HCT116 (cell line): Measurements from ENCODE around the gene SKA2. TPM values are rescaled to one million over a fixed set of nuclear protein-coding genes. Genes with fewer than 3 reads are reported as not detected.

Experiments used
- ATAC-seq: fragments of 200-7000 bp; cut with Tn5 transposase; 2 replicates; pipeline ENCODE4 v1.9.1; 2020; ENCODE audit warnings: mild to moderate bottlenecking, moderate library complexity
- BruUV-seq: library from RNA; stranded (reverse); fragments of 400-500 nt; replicated peaks from 2 replicates; lab custom pipeline; 2021; lab: Mats Ljungman, UMichigan
- CTCF ChIA-PET: fragments of 300-600 bp; sonication (Branson Sonifier 250); formaldehyde crosslinking; loops from one replicate; lab custom pipeline; 2021; ENCODE audit warnings: antibody characterized with exemption; lab: Charles Lee
- POLR2A ChIA-PET: fragments of 300-600, 350-600 bp; sonication (Branson Sonifier 250); formaldehyde crosslinking; loops from one replicate; lab custom pipeline; 2021; ENCODE audit warnings: antibody characterized with exemption; lab: Charles Lee
- RAD21 ChIA-PET, 2 experiments: fragments of 300-600 bp; sonication (Branson Sonifier 250); formaldehyde crosslinking; loops; one replicate each; lab custom pipeline; 2023; ENCODE audit warnings: low total read pairs in 2 of 2; ENCODE audit not compliant: uncharacterized antibody in 2 of 2, unreplicated experiment in 2 of 2, low non-redundant PET in 1 of 2; lab: Charles Lee
- DNase-seq: peaks from one replicate; pipeline ENCODE4 v3.0.0-alpha.2; 2010; ENCODE audit warnings: low read depth, low spot score
- H2AFZ ChIP-seq: fragments of 200-600 bp; shearing (Covaris generic), sonication (generic); 2 replicates; pipeline ENCODE4 v1.6.1; 2017; ENCODE audit warnings: low read depth, mixed run types, mixed read lengths, antibody characterized with exemption, low read length; ENCODE audit not compliant: poor library complexity, severe bottlenecking
- H3K27ac ChIP-seq: 2 replicates; pipeline ENCODE4 v1.5.1; 2012; ENCODE audit warnings: low read depth, low read length
- H3K27me3 ChIP-seq: fragments of 200-600 bp; sonication (generic); 2 replicates; pipeline ENCODE4 v1.6.1; 2016; ENCODE audit warnings: mixed run types, low read length, mixed read lengths; ENCODE audit not compliant: insufficient read depth
- H3K36me3 ChIP-seq, 2 experiments: fragments of 200-500 bp in 1 of 2; fragments of 200-600 bp in 1 of 2; sonication (Bioruptor generic) in 1 of 2; sonication (generic) in 1 of 2; 2 replicates each; pipeline versions ENCODE4 v1.5.1 to v1.6.1; 2014 to 2016; ENCODE audit warnings: low read length in 2 of 2, inconsistent platforms in 1 of 2, mixed read lengths in 1 of 2, mixed run types in 1 of 2; ENCODE audit not compliant: insufficient read depth in 2 of 2, control insufficient read depth in 1 of 2
- H3K4me1 ChIP-seq, 2 experiments: fragments of 200-600 bp in 1 of 2; sonication (generic) in 1 of 2; 2 replicates each; pipeline versions ENCODE4 v1.5.1 to v1.6.1; 2012 to 2017; ENCODE audit warnings: low read length in 2 of 2, inconsistent platforms in 1 of 2, mild to moderate bottlenecking in 1 of 2, mixed read lengths in 1 of 2, mixed run types in 1 of 2, moderate library complexity in 1 of 2; ENCODE audit not compliant: insufficient read depth in 2 of 2, control insufficient read depth in 1 of 2
- H3K4me2 ChIP-seq: fragments of 200-600 bp; sonication (generic); 2 replicates; pipeline ENCODE4 v1.6.1; 2017; ENCODE audit warnings: mixed run types, low read length, mixed read lengths
- H3K4me3 ChIP-seq, 2 experiments: fragments of 200-600 bp in 1 of 2; sonication (generic) in 1 of 2; replicated peaks in 1 of 2; 2 replicates each; pipeline ENCODE4 v1.5.1; 2011 to 2016; ENCODE audit warnings: low read length in 2 of 2, control low read depth in 1 of 2, low read depth in 1 of 2, mild to moderate bottlenecking in 1 of 2, mixed read lengths in 1 of 2, mixed run types in 1 of 2
- H3K79me2 ChIP-seq: fragments of 200-600 bp; sonication (generic); 2 replicates; pipeline ENCODE4 v1.6.1; 2017; ENCODE audit warnings: mild to moderate bottlenecking, mixed run types, low read length, moderate library complexity, mixed read lengths; ENCODE audit not compliant: insufficient read depth
- H3K9ac ChIP-seq: fragments of 200-600 bp; sonication (generic); 2 replicates; pipeline ENCODE4 v1.6.1; 2016; ENCODE audit warnings: low read length, mixed read lengths
- H3K9me2 ChIP-seq: fragments of 200-600 bp; sonication (generic), shearing (Covaris generic); 2 replicates; pipeline ENCODE4 v1.6.1; 2017; ENCODE audit warnings: mixed run types, mild to moderate bottlenecking, moderate library complexity; ENCODE audit not compliant: insufficient read depth
- H3K9me3 ChIP-seq, 2 experiments: fragments of 200-500 bp in 1 of 2; fragments of 200-600 bp in 1 of 2; sonication (Bioruptor generic) in 1 of 2; sonication (generic) in 1 of 2; 2 replicates each; pipeline ENCODE4 v1.6.1; 2014 to 2017; ENCODE audit warnings: low read length in 2 of 2, mixed read lengths in 2 of 2, inconsistent platforms in 1 of 2, low read depth in 1 of 2, mild to moderate bottlenecking in 1 of 2, mixed run types in 1 of 2, moderate library complexity in 1 of 2; ENCODE audit not compliant: control insufficient read depth in 1 of 2, insufficient read depth in 1 of 2
- H4K20me1 ChIP-seq: fragments of 200-600 bp; sonication (generic), shearing (Covaris generic); 2 replicates; pipeline ENCODE4 v1.6.1; 2017; ENCODE audit warnings: mixed run types, mild to moderate bottlenecking, moderate library complexity; ENCODE audit not compliant: insufficient read depth
- ATF3 ChIP-seq: IDR thresholded peaks from 2 replicates; pipeline ENCODE4 v1.6.1; 2012
- CEBPB ChIP-seq: IDR thresholded peaks from 2 replicates; pipeline ENCODE4 v1.6.1; 2012; ENCODE audit warnings: low read depth
- EGR1 ChIP-seq: IDR thresholded peaks from 2 replicates; pipeline ENCODE4 v1.6.1; 2012; ENCODE audit warnings: low read depth
- ELF1 ChIP-seq: IDR thresholded peaks from 2 replicates; pipeline ENCODE4 v1.6.1; 2012; ENCODE audit warnings: low read depth, borderline replicate concordance
- EZH2 ChIP-seq: fragments of 200-600 bp; sonication (generic); IDR thresholded peaks from 2 replicates; pipeline ENCODE4 v1.6.1; 2017; ENCODE audit warnings: antibody characterized with exemption, mixed run types
- EZH2phosphoT487 ChIP-seq: fragments of 200-600 bp; IDR thresholded peaks from 2 replicates; pipeline ENCODE4 v1.6.1; 2018; ENCODE audit warnings: antibody characterized with exemption, borderline replicate concordance
- FOSL1 ChIP-seq: IDR thresholded peaks from 2 replicates; pipeline ENCODE4 v1.6.1; 2012; ENCODE audit warnings: low read depth
- JUND ChIP-seq: IDR thresholded peaks from 2 replicates; pipeline ENCODE4 v1.6.1; 2012
- POLR2A ChIP-seq: IDR thresholded peaks from 2 replicates; pipeline ENCODE4 v1.7.0; 2011; ENCODE audit warnings: borderline replicate concordance; ENCODE audit not compliant: insufficient read depth, insufficient read length; ENCODE audit errors: extremely low read depth
- POLR2AphosphoS5 ChIP-seq: IDR thresholded peaks from 2 replicates; pipeline ENCODE4 v1.6.1; 2011; ENCODE audit warnings: mild to moderate bottlenecking, low read depth, low read length, moderate library complexity
- RAD21 ChIP-seq: IDR thresholded peaks from 2 replicates; pipeline ENCODE4 v1.6.1; 2012; ENCODE audit warnings: low read depth, mild to moderate bottlenecking
- SIN3A ChIP-seq: IDR thresholded peaks from 2 replicates; pipeline ENCODE4 v1.6.1; 2012; ENCODE audit warnings: low read depth
- SP1 ChIP-seq: IDR thresholded peaks from 2 replicates; pipeline ENCODE4 v1.6.1; 2012; ENCODE audit warnings: low read depth
- SRF ChIP-seq: IDR thresholded peaks from 2 replicates; pipeline ENCODE4 v1.6.1; 2012; ENCODE audit warnings: low read depth
- TCF7L2 ChIP-seq: IDR thresholded peaks from 2 replicates; pipeline ENCODE4 v1.7.0; 2011; ENCODE audit warnings: borderline replicate concordance, inconsistent platforms; ENCODE audit not compliant: insufficient read depth, insufficient read length; ENCODE audit errors: extremely low read depth
- YY1 ChIP-seq: IDR thresholded peaks from 2 replicates; pipeline ENCODE4 v1.6.1; 2011; ENCODE audit warnings: low read length, low read depth, moderate library complexity, mild to moderate bottlenecking; ENCODE audit not compliant: insufficient replicate concordance; ENCODE audit errors: extremely low read depth
- ZFX ChIP-seq: fragments of 450-650 bp; IDR thresholded peaks from 2 replicates; pipeline ENCODE4 v1.6.1; 2017
- intact Hi-C: fragments of 100-400 bp; cut with micrococcal nuclease; formaldehyde crosslinking; loops from 2 replicates; pipeline ENCODE4 v1.10.0; 2022
- total RNA-seq: library from RNA; stranded (reverse); gene quantifications from one replicate; pipeline ENCODE4 v1.2.1, GENCODE V29; 2021; ENCODE audit not compliant: unreplicated experiment
- TF ChIP-seq, protein P1 (sequence below), 3 experiments: fragments of 200-600 bp in 1 of 3; sonication (generic) in 1 of 3; IDR thresholded peaks in 2 of 3; conservative IDR thresholded peaks in 1 of 3; 2 replicates each; pipeline ENCODE4 v1.5.1; 2012 to 2017; ENCODE audit warnings: low read depth in 2 of 3, low read length in 2 of 3, antibody characterized with exemption in 1 of 3, borderline replicate concordance in 1 of 3, control low read depth in 1 of 3, mild to moderate bottlenecking in 1 of 3, mixed read lengths in 1 of 3, mixed run types in 1 of 3, moderate library complexity in 1 of 3; ENCODE audit not compliant: insufficient read depth in 1 of 3
- TF ChIP-seq, protein P2 (sequence below): IDR thresholded peaks from 2 replicates; pipeline ENCODE4 v1.6.1; 2012
- TF ChIP-seq, protein P3 (sequence below): IDR thresholded peaks from 2 replicates; pipeline ENCODE4 v1.6.1; 2011; ENCODE audit warnings: mild to moderate bottlenecking, low read length, moderate library complexity; ENCODE audit not compliant: insufficient replicate concordance; ENCODE audit errors: extremely low read depth

Gene SKA2
- total RNA-seq, 1 experiment from 2014 or later, result 72.8 TPM

DNA sequence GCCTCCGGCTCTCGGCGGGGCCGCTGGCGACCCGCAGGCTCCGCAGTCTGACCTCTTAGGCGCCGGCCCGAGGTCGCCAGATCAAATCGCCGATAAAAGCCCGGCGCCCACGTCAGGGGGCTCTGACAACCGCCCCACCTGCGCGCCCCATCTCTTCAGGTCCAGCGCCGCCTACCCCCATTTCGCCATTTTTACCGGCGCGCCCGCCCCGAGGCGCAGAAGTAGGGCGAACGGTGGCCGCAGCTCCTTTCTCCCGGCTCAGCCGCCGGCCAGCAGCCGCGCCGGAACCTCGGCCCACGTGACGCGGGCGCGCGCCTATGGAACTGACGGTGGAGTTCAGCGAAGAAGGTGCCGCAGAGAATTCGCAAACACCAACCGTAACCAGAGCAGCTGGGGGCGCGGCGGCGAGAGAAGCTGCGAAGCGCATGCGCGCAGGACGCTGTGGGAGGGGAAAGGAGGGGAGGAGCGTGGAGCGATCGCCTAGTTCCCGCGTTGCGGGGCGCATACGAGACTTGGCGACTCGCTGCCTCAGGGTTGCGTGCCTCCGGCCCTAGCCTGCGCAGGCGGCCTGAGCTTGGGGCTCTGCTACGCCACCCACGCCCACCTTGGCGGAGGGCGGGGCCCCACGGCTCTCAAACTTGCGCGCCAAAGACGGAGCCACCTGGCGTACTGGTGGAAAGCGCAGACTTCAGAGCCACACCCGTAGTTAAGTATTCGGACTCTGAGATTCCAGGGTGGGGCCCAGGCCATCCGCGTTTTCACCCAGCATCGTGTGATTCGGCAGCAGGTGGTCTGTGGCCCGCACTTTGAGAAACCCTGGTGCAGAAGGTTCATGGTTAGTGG is 48.3 kb downstream of the SKA2 start, which contains the start of gene TRIM37:
TSS of gene TRIM37 (minus strand) at position 418 of the 843 bp plus-strand sequence. CDS start 419 bp downstream, outside the sequence.
- H3K4me1 ChIP-seq, result peaks cover 12 to 19% of the 10 kb centered on the region in 2 experiments
- ATAC-seq (peak; percentile 96), DNase-seq (peak; percentile 100)
- H3K27ac ChIP-seq, result peak within 1 kb of the TSS; percentile 80
- RAD21 ChIA-PET, result interaction anchor here in 1 of 2 experiments (0.6 to 1.1 kb wide), 2 partner anchors 48 to 226 kb away, joined by 3 to 4 read pairs; partner anchors contain the start of genes PRR11 and SKA2
- H3K9me2 ChIP-seq, result no peaks in the 10 kb centered on the region
- peak within 1 kb of the TSS; percentile 90 for H3K9ac ChIP-seq
- peak within 1 kb of the TSS; percentile 39 for H2AFZ ChIP-seq
- peak within 1 kb of the TSS; percentile 65 to 86 for H3K4me3 ChIP-seq
- H3K79me2 ChIP-seq, result peaks cover 52% of the 10 kb centered on the region
- H3K4me2 ChIP-seq, result peak within 1 kb of the TSS; percentile 90
- no peaks in the 10 kb centered on the region for H3K27me3 ChIP-seq
- CTCF ChIA-PET, result interaction anchor here (0.8 to 2.2 kb wide), 2 partner anchors 12 to 40 kb away, joined by 3 to 6 read pairs; no protein-coding TSS in a partner anchor
- H3K9me3 ChIP-seq, result no peaks in the 10 kb centered on the region
- peaks cover 9 to 10% of the 10 kb centered on the region in 2 experiments; a peak in 3 of 4 replicates for H3K36me3 ChIP-seq
- POLR2A ChIA-PET, result interaction anchor here (1.1 to 1.4 kb wide), 4 partner anchors 11 to 476 kb away, joined by 3 to 6 read pairs (median 4); no protein-coding TSS in a partner anchor
- intact Hi-C loops, result loop anchor here (1.0 to 10.0 kb wide), 2 partner anchors 49 to 592 kb away; partner anchors contain the start of genes MTMR4, PRR11 and SKA2
- no TSS peak for BruUV-seq
- H4K20me1 ChIP-seq, result no peaks in the 10 kb centered on the region; the same call in 1 of the 2 replicates
- TF ChIP-seq SIN3A (peak; percentile 96; the same call in 1 of the 2 replicates), CEBPB (no peak), YY1 (no peak), EZH2 (no peak), TCF7L2 (no peak), EGR1 (peak; percentile 99), ATF3 (no peak), SP1 (peak; percentile 72; the same call in 1 of the 2 replicates), POLR2AphosphoS5 (peak; percentile 79), JUND (no peak), SRF (no peak), FOSL1 (no peak), POLR2A (peak; percentile 84), ZFX (peak; percentile 17; the same call in 1 of the 2 replicates), EZH2phosphoT487 (no peak), RAD21 (no peak), ELF1 (no peak)
- TF ChIP-seq, protein P1, sequence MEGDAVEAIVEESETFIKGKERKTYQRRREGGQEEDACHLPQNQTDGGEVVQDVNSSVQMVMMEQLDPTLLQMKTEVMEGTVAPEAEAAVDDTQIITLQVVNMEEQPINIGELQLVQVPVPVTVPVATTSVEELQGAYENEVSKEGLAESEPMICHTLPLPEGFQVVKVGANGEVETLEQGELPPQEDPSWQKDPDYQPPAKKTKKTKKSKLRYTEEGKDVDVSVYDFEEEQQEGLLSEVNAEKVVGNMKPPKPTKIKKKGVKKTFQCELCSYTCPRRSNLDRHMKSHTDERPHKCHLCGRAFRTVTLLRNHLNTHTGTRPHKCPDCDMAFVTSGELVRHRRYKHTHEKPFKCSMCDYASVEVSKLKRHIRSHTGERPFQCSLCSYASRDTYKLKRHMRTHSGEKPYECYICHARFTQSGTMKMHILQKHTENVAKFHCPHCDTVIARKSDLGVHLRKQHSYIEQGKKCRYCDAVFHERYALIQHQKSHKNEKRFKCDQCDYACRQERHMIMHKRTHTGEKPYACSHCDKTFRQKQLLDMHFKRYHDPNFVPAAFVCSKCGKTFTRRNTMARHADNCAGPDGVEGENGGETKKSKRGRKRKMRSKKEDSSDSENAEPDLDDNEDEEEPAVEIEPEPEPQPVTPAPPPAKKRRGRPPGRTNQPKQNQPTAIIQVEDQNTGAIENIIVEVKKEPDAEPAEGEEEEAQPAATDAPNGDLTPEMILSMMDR (IDR thresholded peaks at IDR 0.05 in 2 of 3, conservative IDR thresholded peaks at IDR 0.05 in 1 of 3; ENCODE audit: borderline replicate concordance in 1 of 3, insufficient read depth in 1 of 3, low read depth in 2 of 3, low read length in 2 of 3), result 0 out of 6 replicates have a peak, but pooled peaks of 1 of the 3 experiments have one; percentile 5
- TF ChIP-seq, protein P2, sequence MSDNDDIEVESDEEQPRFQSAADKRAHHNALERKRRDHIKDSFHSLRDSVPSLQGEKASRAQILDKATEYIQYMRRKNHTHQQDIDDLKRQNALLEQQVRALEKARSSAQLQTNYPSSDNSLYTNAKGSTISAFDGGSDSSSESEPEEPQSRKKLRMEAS, result peak; percentile 95
- TF ChIP-seq, protein P3, sequence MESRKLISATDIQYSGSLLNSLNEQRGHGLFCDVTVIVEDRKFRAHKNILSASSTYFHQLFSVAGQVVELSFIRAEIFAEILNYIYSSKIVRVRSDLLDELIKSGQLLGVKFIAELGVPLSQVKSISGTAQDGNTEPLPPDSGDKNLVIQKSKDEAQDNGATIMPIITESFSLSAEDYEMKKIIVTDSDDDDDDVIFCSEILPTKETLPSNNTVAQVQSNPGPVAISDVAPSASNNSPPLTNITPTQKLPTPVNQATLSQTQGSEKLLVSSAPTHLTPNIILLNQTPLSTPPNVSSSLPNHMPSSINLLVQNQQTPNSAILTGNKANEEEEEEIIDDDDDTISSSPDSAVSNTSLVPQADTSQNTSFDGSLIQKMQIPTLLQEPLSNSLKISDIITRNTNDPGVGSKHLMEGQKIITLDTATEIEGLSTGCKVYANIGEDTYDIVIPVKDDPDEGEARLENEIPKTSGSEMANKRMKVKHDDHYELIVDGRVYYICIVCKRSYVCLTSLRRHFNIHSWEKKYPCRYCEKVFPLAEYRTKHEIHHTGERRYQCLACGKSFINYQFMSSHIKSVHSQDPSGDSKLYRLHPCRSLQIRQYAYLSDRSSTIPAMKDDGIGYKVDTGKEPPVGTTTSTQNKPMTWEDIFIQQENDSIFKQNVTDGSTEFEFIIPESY, result peak; percentile 94
